Panc1 (cell line): Measurements from ENCODE around the gene CABP4. TPM values are rescaled to one million over a fixed set of nuclear protein-coding genes. Genes with fewer than 3 reads are reported as not detected.
A peak's percentile ranks its signal among the peaks of the same experiment; 100 is the strongest.

Experiments
- ATAC-seq: fragments of 200-7000 bp; cut with Tn5 transposase; 2 replicates; pipeline ENCODE4 v1.9.1; 2020; ENCODE audit warnings: mild to moderate bottlenecking, moderate library complexity
- BruUV-seq: library from RNA; stranded (reverse); fragments of 400-500 nt; replicated peaks from 2 replicates; lab custom pipeline; 2021; lab: Mats Ljungman, UMichigan
- CTCF ChIA-PET: fragments of 300-600 bp; sonication (Branson Sonifier 250); formaldehyde crosslinking; loops from one replicate; lab custom pipeline; 2022; ENCODE audit warnings: antibody characterized with exemption; lab: Charles Lee
- POLR2A ChIA-PET: fragments of 300-600 bp; sonication (Branson Sonifier 250); formaldehyde crosslinking; loops from one replicate; lab custom pipeline; 2022; ENCODE audit warnings: antibody characterized with exemption; lab: Charles Lee
- DNase-seq: peaks from one replicate; pipeline ENCODE4 v3.0.0-alpha.2; 2010; ENCODE audit warnings: low read depth, low spot score
- H3K27ac ChIP-seq: 2 replicates; pipeline ENCODE4 v1.5.1; 2011; ENCODE audit warnings: mild to moderate bottlenecking, low read length, inconsistent platforms
- H3K27me3 ChIP-seq: fragments of 200-500 bp; sonication (Bioruptor generic); 2 replicates; pipeline ENCODE4 v1.6.0; 2014; ENCODE audit warnings: low read length, inconsistent platforms; ENCODE audit not compliant: control insufficient read depth, insufficient read depth
- H3K36me3 ChIP-seq: fragments of 200-500 bp; sonication (Bioruptor generic); 2 replicates; pipeline ENCODE4 v1.5.1; 2014; ENCODE audit warnings: inconsistent platforms, mild to moderate bottlenecking, low read length, moderate library complexity; ENCODE audit not compliant: control insufficient read depth, insufficient read depth
- H3K4me1 ChIP-seq: 2 replicates; pipeline ENCODE4 v1.5.1; 2011; ENCODE audit warnings: inconsistent platforms, mild to moderate bottlenecking, low read length, moderate library complexity; ENCODE audit not compliant: control insufficient read depth, insufficient read depth
- H3K4me3 ChIP-seq, 2 experiments: 2 replicates each; pipeline ENCODE4 v1.5.1; 2011 to 2012; ENCODE audit warnings: low read depth in 2 of 2, low read length in 2 of 2, mild to moderate bottlenecking in 2 of 2, inconsistent platforms in 1 of 2, moderate library complexity in 1 of 2
- H3K9me3 ChIP-seq: fragments of 200-500 bp; sonication (Bioruptor generic); 2 replicates; pipeline ENCODE4 v1.5.1; 2014; ENCODE audit warnings: low read depth, mild to moderate bottlenecking, inconsistent platforms, low read length, moderate library complexity; ENCODE audit not compliant: control insufficient read depth, insufficient read depth
- POLR2AphosphoS5 ChIP-seq: IDR thresholded peaks from 2 replicates; pipeline ENCODE4 v1.6.1; 2012; ENCODE audit warnings: mild to moderate bottlenecking, low read depth, low read length, moderate library complexity
- SIN3A ChIP-seq: IDR thresholded peaks from 2 replicates; pipeline ENCODE4 v1.6.1; 2012; ENCODE audit warnings: low read depth, mild to moderate bottlenecking, low read length, moderate library complexity, borderline replicate concordance; ENCODE audit not compliant: insufficient read depth
- TCF7L2 ChIP-seq: IDR thresholded peaks from 2 replicates; pipeline ENCODE4 v1.6.1; 2011; ENCODE audit warnings: mild to moderate bottlenecking, low read depth, low read length, inconsistent platforms
- in situ Hi-C: cut with HindIII; loops from 2 replicates; pipeline ENCODE4 v1.10.0; 2016; ENCODE audit warnings: low sequenced_read_pairs, low pct_unique_long_range_greater_than_20kb
- intact Hi-C: fragments of 100-400 bp; cut with micrococcal nuclease; formaldehyde crosslinking; loops from one replicate; pipeline ENCODE4 v1.10.0; 2022; ENCODE audit not compliant: unreplicated experiment
- total RNA-seq: library from RNA; stranded (reverse); gene quantifications from one replicate; pipeline ENCODE4 v1.2.1, GENCODE V29; 2021; ENCODE audit not compliant: unreplicated experiment
- TF ChIP-seq, protein P1 (sequence below), 2 experiments: IDR thresholded peaks; 2 replicates each; pipeline ENCODE4 v1.6.1; 2011 to 2012; ENCODE audit warnings: low read depth in 2 of 2, control low read depth in 1 of 2, low read length in 1 of 2, mild to moderate bottlenecking in 1 of 2, moderate library complexity in 1 of 2; ENCODE audit not compliant: insufficient read depth in 1 of 2
- TF ChIP-seq, protein P2 (sequence below): fragments of 450-650 bp; IDR thresholded peaks from 2 replicates; pipeline ENCODE4 v1.5.1; 2017; ENCODE audit warnings: mild to moderate bottlenecking

CABP4 gene
- total RNA-seq, 1 experiment from 2014 or later = not detected

DNA sequence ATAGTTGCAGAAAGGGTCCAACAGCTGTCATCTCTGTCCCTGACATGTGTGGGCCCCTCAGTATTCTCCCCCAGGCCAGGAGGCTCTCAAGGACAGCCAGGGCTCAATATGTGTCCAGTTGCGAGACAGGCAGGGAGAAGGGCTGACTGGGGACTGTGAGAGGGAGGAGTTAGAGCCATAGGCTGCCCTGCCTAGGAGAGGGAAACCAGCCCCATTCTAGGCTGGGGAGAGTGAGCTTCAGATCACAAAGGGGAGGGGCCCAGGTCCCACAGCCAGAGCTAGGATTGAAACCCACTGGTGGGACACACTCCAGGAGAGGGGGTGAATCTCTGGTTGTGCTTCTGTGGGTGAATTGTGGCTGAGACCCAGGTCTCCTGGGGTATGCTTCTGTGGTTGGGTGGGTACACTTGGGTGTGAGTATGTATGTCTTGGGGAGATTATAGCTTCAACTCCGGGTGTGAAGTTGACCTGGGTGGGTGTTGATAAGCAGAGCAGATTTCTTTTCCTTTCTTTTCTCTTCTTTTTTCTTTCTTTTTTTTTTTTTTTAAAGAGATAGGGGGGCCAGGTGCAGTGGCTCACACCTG lies 41.8 kb upstream of the CABP4 start:
- Histone ChIP-seq H3K9me3 (no peaks in the 10 kb centered on the region), H3K27me3 (no peaks in the 10 kb centered on the region), H3K4me3 (no peak overlapping the region), H3K27ac (no peak overlapping the region), H3K4me1 (peaks cover 40% of the 10 kb centered on the region), H3K36me3 (no peaks in the 10 kb centered on the region)
- TF ChIP-seq, protein P1, sequence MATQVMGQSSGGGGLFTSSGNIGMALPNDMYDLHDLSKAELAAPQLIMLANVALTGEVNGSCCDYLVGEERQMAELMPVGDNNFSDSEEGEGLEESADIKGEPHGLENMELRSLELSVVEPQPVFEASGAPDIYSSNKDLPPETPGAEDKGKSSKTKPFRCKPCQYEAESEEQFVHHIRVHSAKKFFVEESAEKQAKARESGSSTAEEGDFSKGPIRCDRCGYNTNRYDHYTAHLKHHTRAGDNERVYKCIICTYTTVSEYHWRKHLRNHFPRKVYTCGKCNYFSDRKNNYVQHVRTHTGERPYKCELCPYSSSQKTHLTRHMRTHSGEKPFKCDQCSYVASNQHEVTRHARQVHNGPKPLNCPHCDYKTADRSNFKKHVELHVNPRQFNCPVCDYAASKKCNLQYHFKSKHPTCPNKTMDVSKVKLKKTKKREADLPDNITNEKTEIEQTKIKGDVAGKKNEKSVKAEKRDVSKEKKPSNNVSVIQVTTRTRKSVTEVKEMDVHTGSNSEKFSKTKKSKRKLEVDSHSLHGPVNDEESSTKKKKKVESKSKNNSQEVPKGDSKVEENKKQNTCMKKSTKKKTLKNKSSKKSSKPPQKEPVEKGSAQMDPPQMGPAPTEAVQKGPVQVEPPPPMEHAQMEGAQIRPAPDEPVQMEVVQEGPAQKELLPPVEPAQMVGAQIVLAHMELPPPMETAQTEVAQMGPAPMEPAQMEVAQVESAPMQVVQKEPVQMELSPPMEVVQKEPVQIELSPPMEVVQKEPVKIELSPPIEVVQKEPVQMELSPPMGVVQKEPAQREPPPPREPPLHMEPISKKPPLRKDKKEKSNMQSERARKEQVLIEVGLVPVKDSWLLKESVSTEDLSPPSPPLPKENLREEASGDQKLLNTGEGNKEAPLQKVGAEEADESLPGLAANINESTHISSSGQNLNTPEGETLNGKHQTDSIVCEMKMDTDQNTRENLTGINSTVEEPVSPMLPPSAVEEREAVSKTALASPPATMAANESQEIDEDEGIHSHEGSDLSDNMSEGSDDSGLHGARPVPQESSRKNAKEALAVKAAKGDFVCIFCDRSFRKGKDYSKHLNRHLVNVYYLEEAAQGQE (IDR thresholded peaks at IDR 0.05; ENCODE audit: insufficient read depth in 1 of 2, low read depth in 2 of 2, low read length in 1 of 2) = no peak
- no peak for TF ChIP-seq POLR2AphosphoS5
- TF ChIP-seq, protein P2, sequence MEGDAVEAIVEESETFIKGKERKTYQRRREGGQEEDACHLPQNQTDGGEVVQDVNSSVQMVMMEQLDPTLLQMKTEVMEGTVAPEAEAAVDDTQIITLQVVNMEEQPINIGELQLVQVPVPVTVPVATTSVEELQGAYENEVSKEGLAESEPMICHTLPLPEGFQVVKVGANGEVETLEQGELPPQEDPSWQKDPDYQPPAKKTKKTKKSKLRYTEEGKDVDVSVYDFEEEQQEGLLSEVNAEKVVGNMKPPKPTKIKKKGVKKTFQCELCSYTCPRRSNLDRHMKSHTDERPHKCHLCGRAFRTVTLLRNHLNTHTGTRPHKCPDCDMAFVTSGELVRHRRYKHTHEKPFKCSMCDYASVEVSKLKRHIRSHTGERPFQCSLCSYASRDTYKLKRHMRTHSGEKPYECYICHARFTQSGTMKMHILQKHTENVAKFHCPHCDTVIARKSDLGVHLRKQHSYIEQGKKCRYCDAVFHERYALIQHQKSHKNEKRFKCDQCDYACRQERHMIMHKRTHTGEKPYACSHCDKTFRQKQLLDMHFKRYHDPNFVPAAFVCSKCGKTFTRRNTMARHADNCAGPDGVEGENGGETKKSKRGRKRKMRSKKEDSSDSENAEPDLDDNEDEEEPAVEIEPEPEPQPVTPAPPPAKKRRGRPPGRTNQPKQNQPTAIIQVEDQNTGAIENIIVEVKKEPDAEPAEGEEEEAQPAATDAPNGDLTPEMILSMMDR = no peak
- TF ChIP-seq TCF7L2 = no peak
- no peak for TF ChIP-seq SIN3A
- ATAC-seq = no peak
- in situ Hi-C loops = no loop called here
- intact Hi-C loops = loop anchor here (5.0 kb wide), 1 partner anchor 94 kb away; the partner anchor contains the start of genes CDK2AP2 and PITPNM1
- POLR2A ChIA-PET = interaction anchor here (0.6 kb wide), 1 partner anchor 69 kb away, joined by 3 read pairs; the partner anchor contains the start of gene AIP
- BruUV-seq = no TSS peak
- DNase-seq = no peak
- CTCF ChIA-PET = interaction anchor here (0.7 kb wide), 1 partner anchor 132 kb away, joined by 7 read pairs; no protein-coding TSS in a partner anchor

DNA sequence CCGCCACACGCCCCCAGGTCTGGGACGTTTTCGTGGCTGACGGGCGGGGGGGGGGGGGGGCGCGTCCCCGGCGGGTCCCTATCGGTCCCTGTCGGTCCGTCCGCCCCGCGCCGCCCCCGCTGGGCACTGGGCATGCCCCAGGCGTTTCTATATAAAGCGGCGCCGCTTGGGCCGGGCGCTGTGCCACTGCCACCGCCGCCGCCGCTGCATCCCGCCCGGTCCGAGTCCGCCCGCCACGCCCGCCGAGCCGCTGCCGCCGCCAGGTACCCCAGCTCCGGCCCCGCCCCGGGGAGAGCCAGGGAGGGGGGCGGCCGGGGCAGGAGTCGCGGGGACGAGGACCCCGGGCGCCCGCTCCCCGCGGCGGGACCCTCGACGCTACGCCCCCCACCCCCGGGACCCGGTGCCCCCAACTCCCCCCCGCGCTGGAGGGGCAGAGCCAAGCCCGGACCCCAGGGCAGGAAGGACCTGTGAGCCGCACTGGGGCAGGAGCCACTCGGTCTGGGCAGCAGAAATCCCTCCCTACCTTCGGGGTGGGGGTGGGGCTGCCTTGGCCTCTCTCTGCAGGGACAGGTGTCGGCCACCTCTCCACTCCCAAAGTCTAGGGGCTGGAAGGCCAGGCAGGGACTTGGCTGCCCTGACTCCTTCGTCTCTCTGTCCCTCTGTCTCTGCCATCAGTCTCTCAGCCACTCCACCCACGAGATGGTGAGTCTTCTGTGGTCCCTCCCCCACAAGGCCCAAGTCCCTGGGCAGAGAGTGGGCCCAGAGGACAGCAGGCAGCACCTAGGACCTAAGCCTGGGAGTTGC lies 39.5 kb upstream of the CABP4 start, which contains the start of gene CARNS1:
Gene CARNS1 (plus strand): TSS at position 178 of the 804 bp plus-strand sequence. CDS start 522 bp downstream, at position 700.
- CTCF ChIA-PET = no interaction called here
- no peak for TF ChIP-seq POLR2AphosphoS5
- H3K9me3 ChIP-seq = no peaks in the 10 kb centered on the region
- peak within 1 kb of the TSS; percentile 20 to 46 for H3K4me3 ChIP-seq
- intact Hi-C loops = no loop called here
- no peaks in the 10 kb centered on the region for H3K36me3 ChIP-seq
- in situ Hi-C loops = no loop called here
- POLR2A ChIA-PET = no interaction called here
- peaks cover 61% of the 10 kb centered on the region for H3K4me1 ChIP-seq
- H3K27ac ChIP-seq = peak within 1 kb of the TSS; percentile 54; the same call in 1 of the 2 replicates
- ATAC-seq = no peak
- no peak for DNase-seq
- BruUV-seq = no TSS peak
- H3K27me3 ChIP-seq = no peaks in the 10 kb centered on the region
